Measurements from ENCODE around the gene TCTN1.
"Not testable (repeated sequence)": the region's sequence is repeated elsewhere in the genome, so short reads cannot be mapped to it uniquely, and the experiment has no call there.

Gene TCTN1

DNA sequence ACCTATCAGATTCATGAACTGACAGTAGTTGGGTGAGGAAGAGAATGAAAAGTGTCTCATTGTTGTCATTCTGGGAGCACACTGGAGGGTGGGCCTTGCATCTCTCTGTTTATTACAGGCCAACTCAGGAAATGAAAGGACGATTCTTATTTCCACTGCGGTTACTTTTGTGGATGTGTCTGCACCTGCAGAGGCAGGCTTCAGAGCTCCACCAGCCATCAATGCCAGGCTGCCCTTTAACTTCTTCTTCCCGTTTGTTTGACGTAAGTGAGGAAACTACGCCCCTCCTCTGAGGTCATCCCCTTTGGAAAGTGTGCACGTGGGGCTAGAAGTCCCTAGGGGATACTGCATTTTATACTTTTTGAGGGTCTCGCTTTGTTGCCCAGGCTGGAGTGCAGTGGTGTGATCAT lies 33.7 kb downstream of the TCTN1 start:
- DNase-seq (ENCODE audit: insufficient read length) (no peak), FAIRE-seq (peak; percentile 82)
- TF ChIP-seq POLR2A (IDR thresholded peaks at IDR 0.05; ENCODE audit: low read depth, low read length) = no peak

DNA sequence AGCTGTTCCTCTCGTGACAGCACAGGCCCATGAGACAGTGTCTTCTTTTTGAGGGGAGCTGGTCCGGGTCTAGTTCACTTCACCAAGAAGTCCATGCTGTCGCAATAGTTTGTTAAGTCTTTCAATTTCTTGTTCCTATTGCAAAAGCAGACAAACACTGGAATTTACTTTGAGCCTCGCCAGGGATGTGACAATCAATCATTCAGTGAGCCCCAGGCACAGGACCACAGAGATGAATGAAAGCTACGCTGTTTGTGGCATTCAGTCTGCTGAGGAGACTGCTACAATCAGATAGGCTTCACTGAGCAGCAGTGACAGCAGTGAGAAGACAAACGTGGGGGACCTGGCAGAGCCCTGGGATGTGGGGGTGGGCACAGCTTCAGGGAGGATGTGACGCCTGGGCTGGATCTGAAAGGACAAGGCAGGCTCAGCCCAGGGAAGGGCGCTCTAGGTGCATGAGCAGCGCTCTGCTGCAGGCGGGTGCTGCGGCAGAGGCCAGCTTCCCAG lies 35.5 kb downstream of the TCTN1 start:
- no peak for DNase-seq (ENCODE audit: insufficient read length)
- no peak for FAIRE-seq

DNA sequence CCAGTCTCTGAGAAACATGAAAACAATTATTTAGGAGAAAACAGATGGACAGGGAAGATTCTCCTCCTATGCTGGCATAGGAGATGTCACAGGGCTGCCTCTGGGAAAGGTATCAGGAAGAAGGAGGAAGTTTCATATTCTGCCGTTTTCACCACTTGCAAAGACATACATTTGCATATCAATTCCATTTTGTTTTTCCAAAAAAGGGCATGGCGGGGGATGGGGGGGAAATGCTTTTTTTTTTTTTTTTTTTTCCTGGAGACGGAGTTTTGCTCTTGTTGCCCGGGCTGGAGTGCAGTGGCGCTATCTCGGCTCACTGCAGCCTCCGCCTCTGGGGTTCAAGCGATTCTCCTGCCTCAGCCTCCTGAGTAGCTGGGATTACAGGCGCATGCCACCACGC lies 40.3 kb downstream of the TCTN1 start:
- DNase-seq (ENCODE audit: insufficient read length); FAIRE-seq: not testable (repeated sequence)

More for the DNA sequence above, 35.5 kb downstream of the TCTN1 start:
- TF ChIP-seq POLR2A (IDR thresholded peaks at IDR 0.05; ENCODE audit: low read depth, low read length) (no peak), TAF1 (IDR thresholded peaks at IDR 0.05; ENCODE audit: borderline replicate concordance, low read depth, low read length) (no peak), POLR2AphosphoS5 (IDR thresholded peaks at IDR 0.05; ENCODE audit: low read depth, low read length) (no peak)

DNA sequence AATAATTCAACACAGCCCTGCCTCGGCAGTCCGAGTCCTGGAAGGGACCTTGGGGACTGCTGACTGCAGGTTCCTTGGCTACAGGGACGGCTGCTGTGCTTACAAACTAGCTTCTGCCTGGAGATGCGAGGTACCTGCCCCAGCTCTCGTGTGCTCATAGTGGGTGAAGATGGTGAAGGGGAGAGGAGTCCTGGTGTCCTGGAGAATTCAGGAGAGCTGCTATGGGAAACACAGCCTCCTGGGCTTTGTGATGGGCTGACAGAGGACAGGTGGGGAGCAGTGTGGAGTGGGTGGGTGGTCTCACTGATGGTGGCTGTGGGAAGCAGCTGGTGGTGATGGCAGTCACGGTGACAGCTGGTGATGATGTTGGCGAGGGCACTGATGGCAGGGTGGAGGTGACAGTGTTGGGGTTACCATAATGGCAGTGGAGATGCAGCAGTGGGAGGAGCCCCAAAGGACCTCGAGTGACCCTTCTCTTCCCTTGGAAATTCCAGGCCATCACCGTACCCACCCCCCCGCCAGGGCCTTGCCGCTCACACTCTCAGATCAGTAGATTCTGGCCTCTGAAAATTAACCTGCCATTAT lies 42.2 kb downstream of the TCTN1 start:
- TF ChIP-seq POLR2A (IDR thresholded peaks at IDR 0.05; ENCODE audit: low read depth, low read length) = no peak
- DNase-seq (ENCODE audit: insufficient read length) (no peak), FAIRE-seq (peak; percentile 48)

DNA sequence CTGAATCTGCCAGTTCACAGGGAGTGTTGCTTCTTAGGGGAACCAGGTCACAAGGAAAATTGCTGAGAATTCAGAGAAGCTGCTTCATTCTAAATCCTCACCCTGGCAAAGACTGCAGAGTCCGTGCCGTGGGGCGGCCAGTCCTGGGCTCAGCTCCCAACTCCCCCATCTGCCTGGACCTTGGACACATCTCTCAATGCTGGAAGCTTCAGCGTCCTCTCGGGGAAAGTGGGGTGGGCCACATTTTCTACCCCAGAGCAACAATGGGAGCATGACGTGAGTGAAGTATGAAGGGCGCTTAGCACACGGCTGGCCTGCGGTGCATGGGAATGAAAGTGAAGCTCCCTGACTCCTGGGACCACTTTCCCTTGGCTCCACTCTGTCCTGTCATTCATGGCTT lies 43.8 kb downstream of the TCTN1 start:
- FAIRE-seq = no peak
- TF ChIP-seq TAF1 (IDR thresholded peaks at IDR 0.05; ENCODE audit: borderline replicate concordance, low read depth, low read length) = no peak
- TF ChIP-seq POLR2A (IDR thresholded peaks at IDR 0.05; ENCODE audit: low read depth, low read length) = no peak
- TF ChIP-seq POLR2AphosphoS5 (IDR thresholded peaks at IDR 0.05; ENCODE audit: low read depth, low read length) = no peak
- no peak for DNase-seq (ENCODE audit: insufficient read length)

DNA sequence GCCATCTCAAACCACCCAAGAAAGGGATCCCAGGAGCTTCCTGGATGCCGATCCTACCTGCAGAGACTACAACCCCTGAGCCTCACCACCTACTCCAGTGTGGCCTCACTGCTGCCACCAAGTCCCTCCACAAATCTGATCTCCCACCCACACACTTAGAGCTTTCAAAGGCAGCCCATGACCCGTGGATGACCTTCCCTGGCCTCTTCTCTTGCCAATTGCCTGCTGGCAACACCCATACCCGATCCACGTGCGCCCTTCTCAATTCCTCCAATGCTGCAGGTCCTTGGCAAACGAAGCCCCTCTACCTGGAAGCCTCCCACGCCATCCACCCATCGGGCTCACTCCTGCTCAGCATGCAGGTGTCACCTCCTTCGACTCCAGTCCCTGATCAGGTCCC lies 44.3 kb downstream of the TCTN1 start:
- DNase-seq (ENCODE audit: insufficient read length) = no peak
- FAIRE-seq = peak; percentile 38
- TF ChIP-seq TAF1 (IDR thresholded peaks at IDR 0.05; ENCODE audit: borderline replicate concordance, low read depth, low read length) (no peak), POLR2A (IDR thresholded peaks at IDR 0.05; ENCODE audit: low read depth, low read length) (no peak), POLR2AphosphoS5 (IDR thresholded peaks at IDR 0.05; ENCODE audit: low read depth, low read length) (no peak)

DNA sequence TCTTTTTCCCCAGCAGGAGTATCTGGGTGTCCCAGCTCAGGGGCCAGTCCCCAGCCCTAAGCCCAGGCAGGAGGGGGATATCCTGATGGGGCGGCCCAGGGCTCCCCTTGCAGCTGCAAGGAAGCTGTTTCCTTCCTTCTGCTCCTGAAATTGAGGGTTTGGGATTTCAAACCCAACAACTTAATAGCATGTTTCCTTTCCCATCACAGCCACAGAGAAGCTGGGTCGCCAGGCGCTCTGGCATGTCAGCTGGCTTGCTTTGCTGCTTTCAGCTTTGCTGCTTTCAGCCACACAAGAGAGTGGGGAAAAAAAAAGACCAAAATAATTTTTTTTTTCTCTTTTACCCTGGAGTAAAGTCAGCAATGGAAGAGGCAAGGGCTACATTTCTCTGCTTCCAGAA lies 44.9 kb downstream of the TCTN1 start:
- no peak for FAIRE-seq
- TF ChIP-seq TAF1 (IDR thresholded peaks at IDR 0.05; ENCODE audit: borderline replicate concordance, low read depth, low read length) = no peak
- no peak for TF ChIP-seq POLR2AphosphoS5 (IDR thresholded peaks at IDR 0.05; ENCODE audit: low read depth, low read length)
- no peak for TF ChIP-seq POLR2A (IDR thresholded peaks at IDR 0.05; ENCODE audit: low read depth, low read length)

DNA sequence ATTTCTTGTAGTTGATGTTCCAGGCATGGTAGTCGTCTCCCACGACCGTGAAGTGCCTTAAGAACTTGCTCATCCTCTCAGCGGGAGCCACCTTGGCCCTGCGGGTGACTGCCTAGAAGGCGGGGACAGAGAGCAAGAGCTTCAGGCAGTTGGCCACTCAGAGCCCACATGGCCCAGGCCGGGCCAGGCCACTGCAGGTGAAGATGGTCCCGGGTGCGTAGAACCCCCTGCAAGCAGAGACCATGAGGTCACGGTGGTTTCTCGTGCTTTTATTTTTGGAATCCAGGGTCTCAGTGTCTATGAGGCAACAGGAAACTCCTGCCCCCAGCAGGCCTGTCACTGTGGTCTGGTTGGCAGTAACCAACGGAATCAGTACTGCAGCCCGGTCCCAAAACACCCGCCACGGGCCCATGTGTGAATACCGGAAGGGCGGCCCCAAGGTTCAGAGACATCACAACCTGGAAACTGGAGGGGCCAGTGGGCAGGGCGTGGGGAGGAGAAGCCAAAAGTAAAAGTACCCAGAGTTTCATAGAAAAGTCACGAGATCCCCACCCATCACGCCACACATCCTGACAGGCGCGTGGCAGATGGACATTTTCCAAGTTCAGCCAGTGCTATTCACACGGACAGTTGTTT lies 47.5 kb downstream of the TCTN1 start:
- FAIRE-seq = peak; percentile 98
- TF ChIP-seq TAF1 (IDR thresholded peaks at IDR 0.05; ENCODE audit: borderline replicate concordance, low read depth, low read length) = no peak; the same call in 1 of the 2 replicates
- peak; percentile 39; the same call in 1 of the 2 replicates for TF ChIP-seq POLR2AphosphoS5 (IDR thresholded peaks at IDR 0.05; ENCODE audit: low read depth, low read length)
- TF ChIP-seq POLR2A (IDR thresholded peaks at IDR 0.05; ENCODE audit: low read depth, low read length) = peak; percentile 73
- DNase-seq (ENCODE audit: insufficient read length) = peak; percentile 75

More for the DNA sequence above, 44.9 kb downstream of the TCTN1 start:
- no peak for DNase-seq (ENCODE audit: insufficient read length)

DNA sequence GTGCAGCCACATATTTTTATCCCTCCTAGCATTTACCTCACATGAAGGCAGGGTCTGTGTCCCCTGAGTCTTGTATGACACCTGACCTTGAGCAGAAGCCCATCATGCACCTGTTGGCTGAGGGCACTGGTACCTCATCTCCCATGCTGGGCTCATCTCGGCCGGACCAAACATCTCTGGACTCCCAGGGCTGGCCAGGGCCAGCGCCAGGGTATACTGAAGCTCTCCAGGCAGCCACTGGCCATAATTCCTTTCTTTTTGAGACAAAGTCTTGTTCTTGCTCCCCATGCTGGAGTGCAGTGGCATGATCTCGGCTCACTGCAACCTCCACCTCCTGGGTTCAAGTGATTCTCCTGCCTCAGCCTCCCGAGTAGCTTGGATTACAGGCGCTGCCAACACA lies 53.0 kb downstream of the TCTN1 start:
- TF ChIP-seq TAF1 (IDR thresholded peaks at IDR 0.05; ENCODE audit: borderline replicate concordance, low read depth, low read length) (no peak), POLR2A (IDR thresholded peaks at IDR 0.05; ENCODE audit: low read depth, low read length) (no peak), POLR2AphosphoS5 (IDR thresholded peaks at IDR 0.05; ENCODE audit: low read depth, low read length) (no peak; the same call in 1 of the 2 replicates)
- no peak for DNase-seq (ENCODE audit: insufficient read length)
- peak; percentile 21 for FAIRE-seq

DNA sequence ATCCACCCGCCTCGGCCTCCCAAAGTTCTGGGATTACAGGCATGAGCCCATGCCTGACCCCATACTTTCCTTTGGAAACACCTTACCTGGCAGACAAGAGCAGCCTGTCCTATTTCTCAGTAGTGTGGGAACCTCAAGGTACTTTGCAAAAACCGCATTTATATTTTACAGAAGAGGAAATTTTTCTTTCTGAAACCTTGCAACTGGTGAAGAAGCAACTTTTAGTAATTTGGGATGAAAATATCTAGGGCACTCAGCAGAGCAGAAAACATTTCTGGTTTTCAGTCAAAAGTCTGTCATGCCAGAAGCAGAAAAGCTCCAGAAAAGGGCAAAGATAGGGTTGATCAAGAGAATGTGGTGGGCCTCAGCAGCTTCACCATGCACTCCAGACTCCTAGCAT lies 53.7 kb downstream of the TCTN1 start:
- FAIRE-seq (peak; percentile 84), DNase-seq (ENCODE audit: insufficient read length) (no peak)
- TF ChIP-seq POLR2A (IDR thresholded peaks at IDR 0.05; ENCODE audit: low read depth, low read length) = no peak

DNA sequence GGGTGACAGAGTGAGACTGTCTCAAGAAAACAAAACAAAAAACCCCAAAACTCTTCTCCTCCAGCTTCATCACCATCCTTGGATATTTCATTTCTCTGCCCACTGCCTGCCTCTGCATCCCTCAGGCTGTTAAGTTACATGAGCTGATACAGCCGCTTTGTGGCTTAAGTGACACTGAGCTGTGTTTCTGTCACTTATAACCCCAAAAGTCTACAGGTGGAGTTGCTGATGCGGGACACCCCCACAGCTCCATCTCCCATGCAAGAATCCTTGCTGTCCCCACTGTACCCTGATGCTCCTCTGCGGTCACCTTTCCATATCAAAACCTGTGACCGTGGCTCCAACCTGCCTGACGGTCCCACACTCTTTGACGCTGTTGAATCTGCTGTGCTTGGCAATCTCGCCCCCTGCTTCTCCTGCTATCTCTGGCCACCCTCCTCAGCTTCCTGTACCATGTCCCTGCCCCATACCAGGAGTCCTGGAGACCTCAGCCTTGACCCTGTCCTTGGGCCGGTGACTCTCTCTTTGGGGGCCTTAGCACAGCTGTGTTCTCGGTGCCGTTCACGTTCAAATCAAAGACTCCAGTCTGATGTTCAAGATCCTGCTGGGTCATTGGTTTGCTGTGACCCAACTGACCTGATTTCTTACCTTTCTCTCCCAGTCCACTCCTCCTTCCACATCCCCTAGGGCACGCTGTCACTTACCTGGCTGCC lies 54.7 kb downstream of the TCTN1 start:
- DNase-seq (ENCODE audit: insufficient read length) (no peak), FAIRE-seq (peak; percentile 91)
- TF ChIP-seq POLR2A (IDR thresholded peaks at IDR 0.05; ENCODE audit: low read depth, low read length) = peak; percentile 49; the same call in 1 of the 2 replicates
- TF ChIP-seq TAF1 (IDR thresholded peaks at IDR 0.05; ENCODE audit: borderline replicate concordance, low read depth, low read length) = no peak

DNA sequence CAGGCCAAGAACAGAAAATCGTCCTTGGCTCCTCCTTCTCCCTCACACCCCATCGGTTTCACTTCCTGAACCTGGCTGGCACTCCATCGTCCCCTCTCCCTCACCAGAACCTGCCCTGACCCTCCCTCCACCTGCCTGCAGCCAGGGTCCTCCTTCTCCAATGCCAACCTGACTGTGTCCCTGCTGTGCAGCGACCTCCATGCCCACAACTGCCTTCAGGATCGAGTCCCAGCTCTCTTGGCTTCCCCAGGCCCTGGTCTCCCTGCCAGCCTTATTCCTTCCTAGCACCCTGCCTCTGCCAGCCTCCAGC lies 55.2 kb downstream of the TCTN1 start:
- DNase-seq (ENCODE audit: insufficient read length) (no peak), FAIRE-seq (no peak)
- TF ChIP-seq TAF1 (IDR thresholded peaks at IDR 0.05; ENCODE audit: borderline replicate concordance, low read depth, low read length) (no peak), POLR2A (IDR thresholded peaks at IDR 0.05; ENCODE audit: low read depth, low read length) (peak; percentile 56)
